Measurements from ENCODE around the gene LPP.

Gene LPP

GRCh38 chr3:188306435-188307005, 152.6 kb downstream of the LPP start:
- DNase-seq, result no peak

DNA sequence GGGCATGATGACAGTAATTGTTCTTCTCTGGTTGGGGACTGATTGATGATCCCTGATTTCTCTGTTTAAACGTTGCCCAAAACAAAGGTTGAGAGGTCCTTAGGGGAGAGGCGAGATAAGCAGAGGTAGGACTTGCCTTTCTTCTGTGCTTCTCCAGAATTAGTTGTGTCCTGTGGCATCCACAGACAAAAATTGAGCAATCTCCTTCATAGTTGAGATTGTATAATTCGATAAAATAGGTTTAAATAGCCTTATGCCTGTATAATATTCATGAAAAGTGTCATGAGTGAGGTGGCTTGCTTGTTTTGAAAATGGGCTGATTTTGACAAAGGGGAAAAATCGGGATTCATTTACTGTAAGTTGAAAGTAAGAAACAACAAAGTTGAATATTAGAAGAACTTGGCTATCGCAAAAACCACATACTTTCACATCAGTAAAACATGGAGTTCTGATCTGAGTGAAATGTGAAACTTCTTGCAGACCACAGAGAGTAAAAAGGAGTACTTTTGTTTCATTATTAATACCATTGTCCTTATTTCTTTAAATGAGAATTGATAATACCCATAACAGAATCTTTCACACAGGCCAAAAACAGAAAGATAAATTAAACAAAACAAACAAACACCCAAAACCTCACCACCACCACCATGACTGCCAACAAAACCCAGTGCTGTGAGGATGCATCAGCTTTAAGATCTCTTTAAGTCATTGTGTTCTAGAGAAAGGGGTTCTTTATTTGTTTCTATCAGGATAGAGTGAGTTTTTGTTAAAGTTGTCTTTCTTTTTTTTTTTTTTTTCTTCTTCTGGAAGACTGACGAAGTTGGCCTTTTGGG, 155.7 kb downstream of the LPP start:
- DNase-seq, result no peak

GRCh38 chr3:188310270-188310710, 156.3 kb downstream of the LPP start:
- DNase-seq, result no peak

GRCh38 chr3:188315553-188315952, 161.6 kb downstream of the LPP start:
- DNase-seq, result no peak

DNA sequence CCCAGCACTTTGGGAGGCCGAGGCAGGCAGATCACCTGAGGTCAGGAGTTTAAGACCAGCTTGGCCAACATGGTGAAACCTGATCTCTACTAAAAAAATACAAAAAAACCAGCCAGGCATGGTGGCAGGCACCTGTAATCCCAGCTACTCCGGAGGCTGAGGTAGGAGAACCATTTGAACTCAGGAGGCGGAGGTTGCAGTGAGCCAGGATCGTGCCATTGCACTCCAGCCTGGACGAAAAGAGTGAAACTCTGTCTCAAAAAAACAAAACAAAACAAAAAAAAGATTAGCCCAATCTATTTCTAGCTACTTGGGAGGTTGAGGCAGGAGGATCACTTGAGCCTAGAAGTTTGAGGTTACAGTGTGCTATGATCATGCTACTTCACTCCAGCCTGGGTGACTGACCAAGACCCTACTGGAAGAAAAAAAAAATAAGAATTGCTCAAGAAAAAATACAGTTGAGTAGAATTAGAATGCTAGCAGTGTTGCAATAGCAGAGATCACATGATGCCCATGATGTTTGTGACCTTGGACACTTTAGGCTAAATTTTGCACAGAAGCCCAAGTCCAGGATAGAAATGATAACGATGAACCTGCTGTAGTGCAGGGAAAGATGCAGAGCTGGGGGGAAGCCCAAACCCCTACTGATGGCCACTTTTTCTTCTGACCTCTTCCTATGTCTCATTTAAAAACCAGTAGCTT, 162.2 kb downstream of the LPP start:
- no peak for DNase-seq

GRCh38 chr3:188316723-188317070, 162.7 kb downstream of the LPP start:
- no peak for DNase-seq

GRCh38 chr3:188319569-188319968, 165.6 kb downstream of the LPP start:
- DNase-seq, result no peak

DNA sequence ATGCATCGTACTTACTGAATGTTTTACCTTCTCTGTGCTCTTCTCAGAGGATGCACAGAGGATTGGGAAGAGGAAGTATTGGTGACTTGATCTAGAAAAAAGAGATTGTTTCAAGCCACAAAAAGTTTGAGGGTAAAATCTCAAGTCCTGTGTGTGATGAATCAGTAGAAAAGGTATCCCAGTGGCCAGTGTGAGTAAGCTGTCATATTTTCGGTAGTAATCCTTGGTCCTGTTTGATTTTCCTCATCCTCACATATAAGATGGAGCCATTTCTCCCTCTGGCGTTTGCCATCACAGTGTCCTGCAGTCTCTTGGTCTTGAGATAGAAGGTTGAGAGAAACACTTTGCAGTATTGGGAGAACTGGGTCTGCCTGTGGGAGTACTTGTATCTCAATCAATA, 166.8 kb downstream of the LPP start:
- no peak for DNase-seq

DNA sequence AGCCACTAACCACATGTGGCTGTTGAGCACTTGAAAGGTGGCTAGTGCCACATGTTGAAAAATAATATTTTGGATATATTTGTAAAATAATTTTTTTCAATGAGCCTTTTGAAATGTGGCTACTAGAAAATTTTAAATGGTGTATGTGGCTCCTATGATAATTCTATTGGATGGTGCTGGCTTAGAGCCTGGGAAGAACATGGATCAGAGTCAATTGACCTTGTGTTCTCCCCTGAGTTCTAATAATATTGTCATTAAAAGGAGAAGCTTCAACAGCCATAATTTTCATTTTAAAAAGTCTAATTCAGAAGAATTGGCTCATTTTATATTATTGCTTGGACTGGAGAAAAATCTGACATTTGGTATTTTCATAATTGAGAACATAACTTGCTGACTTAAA, 167.3 kb downstream of the LPP start:
- DNase-seq, result no peak

DNA sequence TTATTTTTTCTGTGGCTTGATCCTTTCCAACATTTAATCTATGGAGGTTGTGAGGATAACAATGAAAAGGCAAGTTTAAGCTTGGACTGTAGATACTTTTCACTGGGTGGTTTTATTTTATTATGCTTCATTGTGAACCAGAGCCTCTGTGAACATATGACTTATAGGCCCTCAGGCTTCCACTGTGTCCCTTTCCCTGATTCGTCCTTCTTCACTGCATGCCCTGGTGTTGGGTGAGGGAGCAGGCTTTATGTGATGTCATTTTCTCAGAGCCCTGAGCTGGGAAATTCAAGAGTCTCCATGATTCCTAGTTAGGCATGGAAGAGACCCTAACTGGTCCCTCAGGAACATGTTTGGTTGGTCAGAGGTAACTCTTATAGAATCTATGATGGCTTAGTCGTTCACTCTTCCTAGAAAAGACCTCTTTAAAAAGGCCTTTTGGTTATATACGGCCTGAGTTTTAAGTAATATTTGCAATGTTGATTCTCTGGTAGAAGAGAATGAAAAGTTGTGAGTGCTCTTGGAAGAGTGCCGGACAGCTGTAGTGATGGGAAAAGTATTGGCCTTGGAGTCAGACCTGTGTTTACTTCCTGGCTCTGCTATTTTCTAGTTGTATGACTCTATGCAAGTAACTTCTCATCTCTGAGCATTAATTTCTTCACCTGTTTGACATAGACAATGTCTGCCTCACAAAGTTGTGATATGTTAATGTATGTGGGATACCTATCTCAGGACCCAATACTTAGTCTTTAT, 168.4 kb downstream of the LPP start:
- DNase-seq, result no peak

DNA sequence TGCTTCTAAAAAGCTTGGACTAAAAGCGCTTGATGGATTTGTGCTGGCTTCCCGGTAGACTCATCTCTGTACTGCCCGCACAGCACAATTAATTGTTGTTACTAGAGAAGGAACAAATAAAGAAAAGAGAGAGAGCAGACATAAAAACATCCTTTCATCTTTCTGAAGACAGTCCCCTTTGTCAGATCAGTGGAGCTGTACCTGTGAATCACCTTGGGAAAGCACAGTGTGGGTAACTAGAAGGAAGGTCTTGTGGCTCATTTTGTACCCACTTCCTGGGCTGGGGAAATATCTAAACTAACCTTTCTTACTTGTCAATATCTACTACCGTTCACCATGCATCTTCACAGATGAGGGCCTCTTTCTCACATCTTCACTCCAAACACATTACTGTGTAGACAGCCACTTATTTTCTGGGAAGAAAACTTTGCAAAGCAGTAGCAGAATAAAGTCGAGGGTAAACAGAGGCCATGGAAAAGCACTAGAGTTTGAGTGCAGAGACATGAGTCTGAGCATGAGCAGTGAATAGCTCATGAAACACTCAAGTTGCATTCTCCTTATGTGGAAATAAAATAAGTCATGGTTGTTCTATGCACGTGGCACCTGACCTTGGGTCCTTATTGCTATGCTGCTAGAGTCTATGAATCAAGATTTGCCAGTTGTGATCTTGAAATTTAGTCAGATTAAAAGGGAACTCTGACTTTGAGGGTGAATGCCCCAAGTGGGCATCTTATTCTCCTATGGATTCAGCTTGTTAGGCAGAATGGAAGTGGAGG, 169.3 kb downstream of the LPP start:
- no peak for DNase-seq

DNA sequence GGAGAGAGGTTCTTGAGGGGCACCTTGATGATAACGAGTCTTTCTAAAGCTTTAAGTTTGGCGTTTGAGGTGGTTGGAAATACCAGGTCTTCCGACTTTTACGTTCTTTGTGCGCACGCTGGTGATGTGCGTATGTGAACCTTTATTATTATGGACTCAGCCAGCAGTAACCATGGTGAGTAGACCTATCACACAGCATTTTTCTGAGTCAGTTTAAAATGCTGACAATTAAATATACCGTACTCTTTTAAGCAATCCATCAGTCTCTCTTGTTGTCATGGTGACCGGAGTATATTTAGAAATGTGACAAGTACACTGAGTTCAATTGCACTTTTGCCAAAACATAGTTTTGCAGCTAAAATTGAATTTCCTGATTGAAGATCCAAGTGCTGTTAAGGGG, 172.2 kb downstream of the LPP start:
- no peak for DNase-seq

DNA sequence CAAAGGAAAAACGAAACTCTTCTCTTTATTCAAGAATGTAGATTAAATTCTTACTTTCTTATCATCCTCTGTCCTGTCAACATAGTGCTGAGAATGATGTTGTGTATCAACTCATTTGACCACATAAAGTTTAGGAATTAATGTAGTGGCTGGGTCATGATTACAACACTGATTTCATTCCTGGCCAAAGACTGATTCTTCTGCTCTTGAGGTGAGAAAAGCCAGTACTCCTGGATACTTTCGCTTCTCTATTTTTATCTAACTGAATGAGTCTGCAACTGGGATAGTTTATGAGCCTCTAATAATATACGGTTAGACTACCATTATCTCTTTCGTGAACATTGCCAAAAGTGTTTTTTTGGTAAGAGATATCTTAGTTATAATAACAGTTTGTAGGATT, 173.0 kb downstream of the LPP start:
- no peak for DNase-seq

DNA sequence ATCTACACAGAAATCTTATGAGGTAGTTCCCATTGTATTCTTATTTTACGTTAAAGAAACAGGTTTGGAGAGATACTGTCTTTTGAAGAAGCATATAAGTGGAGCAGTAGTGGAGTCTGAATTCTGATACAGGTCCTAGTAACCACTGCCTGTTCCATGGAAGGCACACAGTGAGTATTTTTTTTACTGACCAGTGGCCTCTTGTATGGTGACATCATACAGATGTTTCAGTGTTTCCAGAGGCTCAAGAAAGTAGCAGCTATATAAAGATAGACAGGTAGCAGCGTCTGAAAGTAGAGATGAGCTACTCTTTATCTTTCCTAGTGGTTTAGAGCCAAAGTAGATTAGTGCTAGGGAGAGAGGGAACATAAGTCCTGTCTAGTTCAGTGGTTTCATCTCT, 173.5 kb downstream of the LPP start:
- DNase-seq, result no peak

DNA sequence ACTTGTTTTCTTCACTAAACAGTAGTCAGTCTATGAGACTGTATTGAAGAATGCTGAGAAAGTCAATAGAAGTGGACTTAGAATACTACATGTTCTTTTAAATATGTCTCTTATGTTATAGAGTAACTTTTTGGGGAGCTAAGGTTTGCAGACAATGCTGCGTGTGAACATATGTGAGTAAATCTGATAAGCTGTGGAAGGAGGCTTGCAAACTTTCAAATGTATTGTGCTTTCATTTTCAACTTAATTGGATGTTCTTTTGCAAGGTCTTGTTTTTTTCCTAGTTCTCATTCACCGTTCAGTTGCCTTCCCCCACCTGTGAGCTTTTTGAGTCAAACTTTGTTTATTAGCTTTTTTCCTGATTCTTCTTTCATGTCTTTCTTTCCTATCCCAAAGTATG, 176.2 kb downstream of the LPP start:
- no peak for DNase-seq

- DNase-seq, result no peak
Measured at GRCh38 chr3:188331166-188331565, 177.2 kb downstream of the LPP start.

DNA sequence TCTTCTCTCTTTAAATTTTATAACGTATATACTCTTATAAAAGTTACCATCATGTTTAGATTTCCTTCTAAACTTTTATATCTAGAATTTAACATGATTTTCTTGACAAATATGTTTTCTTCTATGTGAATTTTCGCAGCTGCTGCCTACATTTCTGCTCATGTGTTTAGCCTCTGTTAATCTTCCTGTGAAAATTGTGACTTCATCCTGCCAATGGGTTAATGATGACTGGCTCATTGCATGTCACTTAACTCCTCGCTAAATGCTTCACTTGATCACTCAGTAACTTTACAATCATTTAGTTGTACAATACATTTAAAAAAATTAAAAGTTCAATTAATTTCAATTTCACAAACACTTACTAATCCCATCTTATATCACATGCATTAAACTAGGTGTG, 178.1 kb downstream of the LPP start:
- DNase-seq, result no peak

- DNase-seq, result no peak
Measured at GRCh38 chr3:188335656-188336055, 181.7 kb downstream of the LPP start.

DNA sequence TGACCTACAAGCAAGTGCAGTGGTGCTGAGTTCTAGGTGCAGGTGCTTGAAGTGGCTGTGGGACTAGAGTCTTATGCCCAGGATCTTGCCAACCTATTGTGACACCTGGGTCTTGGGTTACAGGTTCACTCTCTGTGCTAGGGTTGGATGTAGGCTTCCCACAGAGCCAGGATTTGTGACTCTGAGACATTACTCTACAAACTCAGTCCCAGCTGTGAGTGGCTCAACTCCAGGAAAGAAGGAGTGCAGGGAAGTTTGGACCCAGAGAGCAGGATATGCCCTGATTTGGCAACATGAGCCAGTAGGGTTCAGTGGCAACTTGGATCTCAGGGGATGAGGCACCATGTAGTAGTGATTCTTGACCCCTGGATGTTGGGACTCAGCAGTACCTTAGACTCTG, 182.2 kb downstream of the LPP start:
- DNase-seq, result no peak

GRCh38 chr3:188337232-188337631, 183.3 kb downstream of the LPP start:
- no peak for DNase-seq

GRCh38 chr3:188338086-188338485, 184.1 kb downstream of the LPP start:
- DNase-seq, result no peak

GRCh38 chr3:188339410-188340295, 185.7 kb downstream of the LPP start:
- no peak for DNase-seq
